CD4-positive, alpha-beta memory T cell (primary cell): ENCODE results near the gene NCOA5. TPM values are rescaled to one million over a fixed set of nuclear protein-coding genes. Genes with fewer than 3 reads are reported as not detected.

Experiments
- CTCF ChIA-PET: fragments of 350-600 bp; sonication (Branson Sonifier 250); formaldehyde crosslinking; loops from one replicate; lab custom pipeline; 2021; ENCODE audit warnings: inconsistent platforms; ENCODE audit not compliant: partially characterized antibody; lab: Charles Lee
- POLR2A ChIA-PET: fragments of 350-600 bp; sonication (Branson Sonifier 250); formaldehyde crosslinking; loops from one replicate; lab custom pipeline; 2021; ENCODE audit not compliant: partially characterized antibody; lab: Charles Lee
- DNase-seq, 5 donors: peaks; one replicate each; pipeline versions ENCODE4 v3.0.0 to v3.0.0-alpha.2; 2020 to 2022; ENCODE audit warnings: mixed read lengths in 1 of 5
- H3K27ac ChIP-seq: one replicate; pipeline ENCODE4 v1.7.0; 2013; ENCODE audit warnings: low read depth, low read length
- H3K27me3 ChIP-seq: 2 replicates; pipeline ENCODE4 v1.7.0; 2013; ENCODE audit warnings: mild to moderate bottlenecking, low read length, moderate library complexity; ENCODE audit not compliant: insufficient read depth
- H3K36me3 ChIP-seq: 2 replicates; pipeline ENCODE4 v1.7.0; 2013; ENCODE audit warnings: mild to moderate bottlenecking, low read length, moderate library complexity; ENCODE audit not compliant: insufficient read depth
- H3K4me1 ChIP-seq: 2 replicates; pipeline ENCODE4 v1.7.0; 2013; ENCODE audit warnings: mild to moderate bottlenecking, low read length, moderate library complexity; ENCODE audit not compliant: insufficient read depth
- H3K4me3 ChIP-seq, 2 donors: one replicate each; pipeline ENCODE4 v1.7.0; 2013; ENCODE audit warnings: low read length in 2 of 2, mild to moderate bottlenecking in 1 of 2
- H3K9me3 ChIP-seq, 2 donors: one replicate each; pipeline ENCODE4 v1.7.0; 2013; ENCODE audit warnings: low read length in 2 of 2, control low read depth in 1 of 2; ENCODE audit not compliant: control insufficient read depth in 1 of 2
- H3K27ac Mint-ChIP-seq, 7 donors: one replicate each; pipeline ENCODE4 v1.8.0; 2020 to 2021; ENCODE audit warnings: mixed read lengths in 7 of 7, mild to moderate bottlenecking in 6 of 7, inconsistent platforms in 3 of 7, moderate library complexity in 3 of 7
- H3K27me3 Mint-ChIP-seq, 2 donors: one replicate each; pipeline ENCODE4 v1.8.0; 2020 to 2021; ENCODE audit warnings: mixed read lengths in 2 of 2
- H3K36me3 Mint-ChIP-seq, 2 donors: one replicate each; pipeline ENCODE4 v1.8.0; 2020 to 2021; ENCODE audit warnings: mixed read lengths in 2 of 2, inconsistent platforms in 1 of 2, mild to moderate bottlenecking in 1 of 2
- H3K4me1 Mint-ChIP-seq, 4 donors: one replicate each; pipeline ENCODE4 v1.8.0; 2020 to 2021; ENCODE audit warnings: mixed read lengths in 4 of 4, mild to moderate bottlenecking in 1 of 4
- H3K4me3 Mint-ChIP-seq, 8 donors: one replicate each; pipeline ENCODE4 v1.8.0; 2020 to 2021; ENCODE audit warnings: mixed read lengths in 8 of 8, mild to moderate bottlenecking in 7 of 8, moderate library complexity in 6 of 8, inconsistent platforms in 3 of 8
- H3K9me3 Mint-ChIP-seq, 8 donors: one replicate each; pipeline ENCODE4 v1.8.0; 2020 to 2021; ENCODE audit warnings: mixed read lengths in 8 of 8, mild to moderate bottlenecking in 5 of 8, inconsistent platforms in 3 of 8, moderate library complexity in 1 of 8
- intact Hi-C: fragments of 100-400 bp; cut with micrococcal nuclease; formaldehyde crosslinking; loops from one replicate; pipeline ENCODE4 v1.15.1; 2023
- polyA plus RNA-seq, 2 donors: library from polyadenylated mRNA; unstranded; fragments of 300-500 nt; fragmentation: Illumina TruSeq; gene quantifications; one replicate each; pipeline ENCODE4 v1.2.3, GENCODE V29; 2021
- total RNA-seq, 2 experiments: library from RNA; stranded (reverse); gene quantifications; one replicate each; pipeline ENCODE4 v1.2.3, GENCODE V29; 2021

NCOA5 gene
- total and polyA plus RNA-seq, 4 experiments from 2014 or later, result 12.8 to 47.2 (median 38.6) TPM

- POLR2A ChIA-PET, result interaction anchor here (1.3 kb wide), 1 partner anchor 216 kb away, joined by 3 read pairs; no protein-coding TSS in a partner anchor
- Mint-ChIP-seq H3K4me1 (peaks cover 0 to 9% (median 3%) of the 10 kb centered on the region in 4 donors), H3K4me3 (peak overlapping the region in 1 of 8 donors; percentile 38), H3K27ac (peak overlapping the region in 1 of 7 donors; percentile 53), H3K36me3 (no peaks in the 10 kb centered on the region), H3K9me3 (peaks cover 0 to 3% (median 0%) of the 10 kb centered on the region in 8 donors), H3K27me3 (peaks cover 24 to 42% of the 10 kb centered on the region in 2 donors)
- no peak overlapping the region for H3K27ac ChIP-seq
- H3K4me3 ChIP-seq, result no peak overlapping the region
- CTCF ChIA-PET, result interaction anchor here (0.6 to 2.9 kb wide), 13 partner anchors 9 to 550 kb away, joined by 3 to 9 read pairs (median 3); partner anchors contain the start of gene ELMO2
- no peaks in the 10 kb centered on the region for H3K9me3 ChIP-seq
- H3K27me3 ChIP-seq, result no peaks in the 10 kb centered on the region
- H3K36me3 ChIP-seq, result no peaks in the 10 kb centered on the region
- DNase-seq, result peak in 4 of 5 donors; percentile 39 to 49 (median 42)
- H3K4me1 ChIP-seq, result no peaks in the 10 kb centered on the region
- intact Hi-C loops, result loop anchor here (1.0 kb wide), 1 partner anchor 42 kb away; no protein-coding TSS in a partner anchor
These were observed 43.0 kb upstream of the NCOA5 start for GRCh38 chr20:46132705-46133120.

- Mint-ChIP-seq H3K27ac (no peak overlapping the region), H3K27me3 (peaks cover 27 to 35% of the 10 kb centered on the region in 2 donors), H3K36me3 (no peaks in the 10 kb centered on the region), H3K9me3 (peaks cover 0 to 3% (median 0%) of the 10 kb centered on the region in 8 donors), H3K4me3 (no peak overlapping the region), H3K4me1 (peaks cover 0 to 9% (median 3%) of the 10 kb centered on the region in 4 donors)
- H3K36me3 ChIP-seq, result no peaks in the 10 kb centered on the region
- ChIA-PET CTCF (interaction anchor here (1.0 to 2.9 kb wide), 6 partner anchors 13 to 217 kb away, joined by 3 to 9 read pairs (median 3); no protein-coding TSS in a partner anchor), POLR2A (no interaction called here)
- no peak for DNase-seq
- no peaks in the 10 kb centered on the region for H3K4me1 ChIP-seq
- no peak overlapping the region for H3K4me3 ChIP-seq
- H3K9me3 ChIP-seq, result no peaks in the 10 kb centered on the region
- H3K27ac ChIP-seq, result no peak overlapping the region
- intact Hi-C loops, result no loop called here
- H3K27me3 ChIP-seq, result no peaks in the 10 kb centered on the region
These were observed 41.6 kb upstream of the NCOA5 start for GRCh38 chr20:46131396-46131795.

- Histone ChIP-seq H3K27ac (no peak overlapping the region), H3K4me3 (no peak overlapping the region), H3K9me3 (no peaks in the 10 kb centered on the region), H3K36me3 (no peaks in the 10 kb centered on the region), H3K4me1 (no peaks in the 10 kb centered on the region), H3K27me3 (no peaks in the 10 kb centered on the region)
- Mint-ChIP-seq H3K27ac (no peak overlapping the region), H3K27me3 (peaks cover 27% of the 10 kb centered on the region in 2 donors), H3K4me3 (no peak overlapping the region), H3K36me3 (no peaks in the 10 kb centered on the region), H3K9me3 (peaks cover 0 to 3% (median 0%) of the 10 kb centered on the region in 8 donors), H3K4me1 (peaks cover 0 to 9% (median 3%) of the 10 kb centered on the region in 4 donors)
- intact Hi-C loops, result no loop called here
- DNase-seq, result no peak
- ChIA-PET CTCF (interaction anchor here (1.1 to 2.9 kb wide), 4 partner anchors 13 to 551 kb away, joined by 3 to 9 read pairs (median 4); no protein-coding TSS in a partner anchor), POLR2A (no interaction called here)
These were observed 40.8 kb upstream of the NCOA5 start for GRCh38 chr20:46130534-46130933.

- Histone ChIP-seq H3K4me1 (no peaks in the 10 kb centered on the region), H3K27ac (no peak overlapping the region), H3K9me3 (no peaks in the 10 kb centered on the region), H3K36me3 (no peaks in the 10 kb centered on the region), H3K27me3 (no peaks in the 10 kb centered on the region), H3K4me3 (no peak overlapping the region)
- ChIA-PET CTCF (interaction anchor here (0.8 to 2.1 kb wide), 5 partner anchors 9 to 551 kb away, joined by 3 to 4 read pairs (median 3); partner anchors contain the start of gene ELMO2), POLR2A (no interaction called here)
- H3K36me3 Mint-ChIP-seq, result no peaks in the 10 kb centered on the region
- DNase-seq, result no peak
- peaks cover 25 to 27% of the 10 kb centered on the region in 2 donors for H3K27me3 Mint-ChIP-seq
- H3K4me1 Mint-ChIP-seq, result peaks cover 0 to 9% (median 3%) of the 10 kb centered on the region in 4 donors
- H3K4me3 Mint-ChIP-seq, result no peak overlapping the region
- peaks cover 0 to 3% (median 0%) of the 10 kb centered on the region in 8 donors for H3K9me3 Mint-ChIP-seq
- H3K27ac Mint-ChIP-seq, result no peak overlapping the region
- intact Hi-C loops, result no loop called here
These were observed 40.3 kb upstream of the NCOA5 start for GRCh38 chr20:46129955-46130481.

- H3K27me3 ChIP-seq, result no peaks in the 10 kb centered on the region
- H3K36me3 ChIP-seq, result no peaks in the 10 kb centered on the region
- Mint-ChIP-seq H3K27ac (no peak overlapping the region), H3K36me3 (no peaks in the 10 kb centered on the region), H3K4me3 (no peak overlapping the region), H3K4me1 (peaks cover 0 to 9% (median 4%) of the 10 kb centered on the region in 4 donors), H3K9me3 (peaks cover 0 to 2% (median 0%) of the 10 kb centered on the region in 8 donors), H3K27me3 (peaks cover 18 to 24% of the 10 kb centered on the region in 2 donors)
- no peak overlapping the region for H3K27ac ChIP-seq
- intact Hi-C loops, result no loop called here
- no peak for DNase-seq
- H3K9me3 ChIP-seq, result no peaks in the 10 kb centered on the region
- no peaks in the 10 kb centered on the region for H3K4me1 ChIP-seq
- ChIA-PET CTCF (interaction anchor here (1.1 to 1.2 kb wide), 3 partner anchors 104 to 221 kb away, joined by 3 read pairs; no protein-coding TSS in a partner anchor), POLR2A (no interaction called here)
- no peak overlapping the region for H3K4me3 ChIP-seq
These were observed 38.8 kb upstream of the NCOA5 start for GRCh38 chr20:46128310-46129151.

- ChIA-PET CTCF (interaction anchor here (1.1 to 1.2 kb wide), 2 partner anchors 103 to 113 kb away, joined by 3 read pairs; no protein-coding TSS in a partner anchor), POLR2A (no interaction called here)
- Mint-ChIP-seq H3K36me3 (no peaks in the 10 kb centered on the region), H3K4me1 (peaks cover 0 to 5% (median 2%) of the 10 kb centered on the region in 4 donors), H3K27ac (no peak overlapping the region), H3K4me3 (no peak overlapping the region), H3K9me3 (no peaks in the 10 kb centered on the region), H3K27me3 (peaks cover 14 to 21% of the 10 kb centered on the region in 2 donors)
- Histone ChIP-seq H3K4me3 (no peak overlapping the region), H3K36me3 (no peaks in the 10 kb centered on the region), H3K9me3 (no peaks in the 10 kb centered on the region), H3K27ac (no peak overlapping the region), H3K27me3 (no peaks in the 10 kb centered on the region), H3K4me1 (no peaks in the 10 kb centered on the region)
- intact Hi-C loops, result no loop called here
- DNase-seq, result no peak
These were observed 37.7 kb upstream of the NCOA5 start for GRCh38 chr20:46127396-46128010.
